ENCODE data around the gene TECPR1. TPM values are rescaled to one million over a fixed set of nuclear protein-coding genes. Genes with fewer than 3 reads are reported as not detected.
A peak's percentile ranks its signal among the peaks of the same experiment; 100 is the strongest.
"Not testable (repeated sequence)": the region's sequence is repeated elsewhere in the genome, so short reads cannot be mapped to it uniquely, and the experiment has no call there.

The TECPR1 gene
- total RNA-seq, 1 donor from 2014 or later, result 34.9 TPM

- no peak for ATAC-seq
- intact Hi-C loops (cut with DNase I), result no loop called here
Measured at GRCh38 chr7:98231493-98232262, 20.4 kb downstream of the TECPR1 start.

DNA sequence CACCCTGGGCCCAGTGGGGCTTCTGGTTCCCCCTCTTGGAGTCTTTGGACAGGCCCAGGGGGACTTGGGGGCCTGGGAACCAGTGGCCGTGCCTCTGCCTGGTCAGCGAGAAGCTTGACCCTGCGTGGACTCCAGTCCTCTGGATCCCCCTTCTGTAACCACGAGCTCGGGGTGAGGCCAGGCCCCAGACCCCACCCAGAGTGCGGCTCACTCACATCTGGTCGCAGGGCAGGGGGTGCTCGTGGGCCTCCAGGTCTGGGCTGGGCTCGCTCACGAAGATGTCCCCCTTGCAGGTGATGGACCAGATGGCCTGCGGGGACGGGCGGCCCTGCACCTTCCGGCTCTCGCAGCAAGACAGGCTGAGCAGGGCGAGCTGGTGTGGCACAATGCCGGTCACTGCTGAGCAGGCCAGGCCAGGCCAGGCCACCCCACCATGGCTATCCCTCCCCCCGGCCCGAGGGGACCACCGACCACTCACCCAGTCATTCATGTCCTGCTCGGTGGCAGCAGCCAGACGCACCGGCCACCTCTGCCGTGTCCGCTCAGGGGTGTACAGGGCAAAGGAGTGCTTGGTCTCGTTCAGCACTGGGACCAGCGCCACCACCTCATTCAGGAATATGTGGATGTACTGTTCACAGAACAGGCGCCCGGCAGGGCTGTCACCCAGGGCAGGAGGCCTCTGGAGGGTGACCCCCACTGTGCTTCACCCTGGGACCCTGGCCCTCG is 21.1 kb downstream of the TECPR1 start:
- ATAC-seq, result peak; percentile 16
- intact Hi-C loops (cut with DNase I), result no loop called here
- DNase-seq (ENCODE audit: low spot score), result no peak

More at GRCh38 chr7:98231493-98232262, 20.4 kb downstream of the TECPR1 start:
- no peak for DNase-seq (ENCODE audit: low spot score)

GRCh38 chr7:98229991-98230745 is 21.9 kb downstream of the TECPR1 start:
- ATAC-seq, result no peak
- DNase-seq (ENCODE audit: low spot score), result no peak
- intact Hi-C loops (cut with DNase I), result no loop called here

GRCh38 chr7:98229441-98229840 is 22.6 kb downstream of the TECPR1 start:
- ATAC-seq (no peak), DNase-seq (ENCODE audit: low spot score) (no peak)
- intact Hi-C loops (cut with DNase I), result no loop called here

DNA sequence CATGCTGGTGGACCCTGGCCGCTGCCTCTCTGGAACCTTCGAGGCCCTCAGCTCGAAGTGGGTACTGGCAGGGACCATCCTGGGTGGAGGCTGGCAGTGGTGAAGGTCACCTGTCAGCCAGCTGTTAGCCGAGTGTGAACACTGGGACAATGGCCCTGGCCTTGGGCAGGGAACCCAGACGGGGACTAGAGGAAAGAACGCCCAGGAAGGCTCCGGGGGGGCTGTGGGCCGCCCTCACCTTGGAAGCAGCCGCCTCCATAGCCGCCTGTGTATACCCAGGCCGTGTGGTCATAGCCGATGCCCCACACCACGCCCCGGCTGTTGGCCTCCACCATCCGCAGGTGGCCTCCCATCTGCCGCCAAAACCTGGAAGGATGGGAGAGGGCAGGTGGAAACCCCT is 23.2 kb downstream of the TECPR1 start:
- intact Hi-C loops (cut with DNase I), result no loop called here
- ATAC-seq, result no peak
- DNase-seq (ENCODE audit: low spot score), result no peak

DNA sequence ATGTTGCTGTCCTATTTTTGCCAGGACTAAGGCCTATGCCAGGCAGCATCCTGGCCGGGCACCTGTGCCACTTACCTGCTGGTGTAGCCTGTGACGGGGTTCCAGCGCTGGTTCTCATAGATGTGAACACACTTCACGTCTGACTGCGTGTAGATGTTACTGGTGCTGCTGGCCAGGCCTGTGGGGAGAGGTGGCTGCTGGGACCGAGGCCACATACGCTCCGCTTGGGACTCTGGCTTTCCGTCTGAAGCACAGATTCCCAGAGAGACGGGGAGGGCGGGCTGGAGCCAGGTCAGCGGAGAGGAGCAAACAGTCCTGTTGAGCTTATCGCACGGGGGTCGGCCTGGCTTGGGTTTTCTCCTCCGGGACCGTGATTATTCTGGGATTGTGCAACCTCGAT is 24.1 kb downstream of the TECPR1 start:
- intact Hi-C loops (cut with DNase I), result no loop called here
- ATAC-seq (no peak), DNase-seq (ENCODE audit: low spot score) (no peak)

DNA sequence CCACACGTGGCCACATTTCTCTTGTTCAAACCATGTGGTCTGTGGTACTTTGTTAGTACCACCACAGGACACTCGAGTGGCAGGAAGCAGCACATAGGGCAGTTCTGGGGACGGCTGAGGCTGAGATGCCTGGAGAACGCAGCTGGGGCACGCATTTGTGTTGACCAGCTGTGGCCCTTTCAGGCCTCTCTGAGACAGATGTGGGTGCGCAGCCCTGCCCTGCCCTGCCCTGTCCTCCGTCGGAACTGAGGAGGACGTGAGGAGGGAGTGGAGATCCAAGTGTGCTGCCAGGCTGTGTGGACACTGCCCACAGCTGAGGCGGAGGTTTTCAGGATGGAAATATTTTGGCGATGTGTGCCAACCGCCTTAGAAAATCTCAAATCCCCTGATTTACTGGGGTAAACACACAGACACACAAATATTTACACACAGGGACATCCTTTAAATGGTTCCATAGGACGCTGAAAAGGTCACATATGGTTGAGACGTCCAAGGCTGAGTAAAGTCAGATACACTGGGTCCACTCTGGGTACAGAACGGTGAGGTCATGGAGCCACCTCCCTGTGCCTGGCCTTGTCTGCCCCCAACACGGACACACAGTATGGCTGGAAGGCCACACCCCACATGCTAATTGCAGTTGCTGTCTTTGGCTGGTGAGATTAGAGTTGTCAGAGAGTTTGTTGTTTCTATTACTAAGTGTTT is 26.0 kb downstream of the TECPR1 start:
- no peak for ATAC-seq
- DNase-seq (ENCODE audit: low spot score), result no peak
- intact Hi-C loops (cut with DNase I), result no loop called here

DNA sequence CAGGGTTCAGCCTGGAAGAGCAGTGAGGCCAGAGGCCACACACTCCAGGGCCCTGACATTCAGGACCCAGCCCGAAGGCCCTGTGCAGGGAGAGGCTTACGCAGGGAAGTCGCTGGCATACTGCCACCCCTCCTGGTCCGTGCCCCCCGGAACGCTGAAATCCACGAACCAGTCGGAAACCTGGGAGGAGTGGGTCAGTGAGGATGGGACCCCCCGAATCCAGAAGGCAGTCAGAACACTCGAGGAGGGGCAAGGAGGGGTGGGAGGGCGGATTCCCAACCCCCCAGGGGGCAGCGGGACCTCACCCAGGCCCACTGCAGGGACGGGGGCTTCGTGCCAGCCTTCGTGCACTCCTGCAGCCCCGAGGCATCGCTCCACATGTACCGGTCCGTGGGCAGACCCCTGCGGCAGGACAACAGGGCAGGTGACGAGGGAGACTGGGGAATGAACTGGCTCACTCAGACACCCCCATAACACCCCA is 27.3 kb downstream of the TECPR1 start:
- DNase-seq (ENCODE audit: low spot score) (no peak), ATAC-seq (no peak)
- intact Hi-C loops (cut with DNase I), result no loop called here

DNA sequence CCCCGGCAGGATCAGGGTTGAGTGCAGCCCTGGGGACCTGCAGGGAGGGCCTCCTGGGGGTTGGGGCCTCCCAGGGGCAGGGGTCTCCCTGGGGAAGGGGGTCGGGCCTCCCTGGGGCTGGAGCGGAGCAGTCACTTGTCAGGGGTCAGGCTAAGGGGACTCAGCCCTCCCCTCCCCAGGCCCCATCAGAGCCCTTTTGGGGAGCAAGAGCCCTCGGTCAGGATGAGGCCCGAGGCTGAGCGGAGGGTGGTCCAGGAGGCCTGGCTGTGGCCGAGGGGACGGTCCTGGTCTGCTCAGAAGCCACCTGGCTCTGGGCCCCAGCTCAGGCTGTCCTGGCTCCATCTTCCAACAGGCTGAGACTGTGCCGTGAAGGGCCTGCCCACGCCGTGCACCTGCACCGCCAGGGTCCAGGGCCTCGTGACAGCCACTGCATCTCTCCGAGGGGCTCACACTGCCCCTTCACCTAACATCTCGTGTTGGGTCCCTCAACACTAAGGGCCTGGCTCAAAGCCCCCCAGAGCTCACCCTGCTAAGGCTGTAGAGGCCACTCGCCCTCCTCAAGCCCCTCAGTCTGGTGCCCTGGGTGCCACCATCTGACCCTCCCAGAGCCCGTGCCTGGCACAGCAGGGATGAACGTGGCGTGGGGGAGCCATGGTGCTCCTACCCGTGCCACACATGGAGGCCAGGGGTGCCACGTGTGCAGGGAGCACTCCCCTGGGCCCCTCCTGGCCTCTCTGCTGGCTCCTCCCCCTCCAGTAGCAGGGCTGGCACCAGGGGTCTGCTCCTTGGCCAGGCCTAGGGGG is 27.9 kb downstream of the TECPR1 start:
- no peak for DNase-seq (ENCODE audit: low spot score)
- intact Hi-C loops (cut with DNase I), result no loop called here

GRCh38 chr7:98223351-98223897 is 28.6 kb downstream of the TECPR1 start:
- intact Hi-C loops (cut with DNase I), result no loop called here
- no peak for DNase-seq (ENCODE audit: low spot score)
- ATAC-seq, result no peak

More for the DNA sequence above, 27.9 kb downstream of the TECPR1 start:
- no peak for ATAC-seq

- DNase-seq (ENCODE audit: low spot score) (no peak), ATAC-seq (no peak)
- intact Hi-C loops (cut with DNase I), result no loop called here
Measured at GRCh38 chr7:98222533-98223195, 29.4 kb downstream of the TECPR1 start.

GRCh38 chr7:98221611-98222532 is 30.2 kb downstream of the TECPR1 start:
- intact Hi-C loops (cut with DNase I), result no loop called here
- no peak for DNase-seq (ENCODE audit: low spot score)
- no peak for ATAC-seq

GRCh38 chr7:98219382-98219781 is 32.6 kb downstream of the TECPR1 start:
- intact Hi-C loops (cut with DNase I); DNase-seq (ENCODE audit: low spot score); ATAC-seq: not testable (repeated sequence)

GRCh38 chr7:98217623-98218582 is 34.1 kb downstream of the TECPR1 start:
- intact Hi-C loops (cut with DNase I), result no loop called here
- DNase-seq (ENCODE audit: low spot score) (peak; percentile 59), ATAC-seq (peak; percentile 78)

GRCh38 chr7:98216941-98217622 is 35.0 kb downstream of the TECPR1 start:
- peak; percentile 14 for ATAC-seq
- intact Hi-C loops (cut with DNase I), result no loop called here
- DNase-seq (ENCODE audit: low spot score), result peak; percentile 55
